ENCODE measurements around the gene CCDC117. TPM values are rescaled to one million over a fixed set of nuclear protein-coding genes. Genes with fewer than 3 reads are reported as not detected.
"Not testable (repeated sequence)": the region's sequence is repeated elsewhere in the genome, so short reads cannot be mapped to it uniquely, and the experiment has no call there.

The CCDC117 gene
- total and polyA plus RNA-seq, 9 donors: 11.7 to 34.2 (median 22.8) TPM

GRCh38 chr22:28759861-28760560 is 12.5 kb upstream of the CCDC117 start:
- H3K36me3 ChIP-seq: no peaks in the 10 kb centered on the region
- intact Hi-C loops (cut with DNase I): no loop called here
- no peak for TF ChIP-seq POLR2A (IDR thresholded peaks at IDR 0.05)
- no peak for TF ChIP-seq EP300 (IDR thresholded peaks at IDR 0.05)
- TF ChIP-seq CTCF (IDR thresholded peaks at IDR 0.05): no peak
- H3K27me3 ChIP-seq: no peaks in the 10 kb centered on the region
- H3K27ac ChIP-seq: no peak overlapping the region
- no peak overlapping the region for H3K4me3 ChIP-seq
- H3K4me1 ChIP-seq (ENCODE audit: insufficient read depth): no peaks in the 10 kb centered on the region
- H3K9me3 ChIP-seq: no peaks in the 10 kb centered on the region
- WGBS, 3 donors: 29 to 43% (median 40%) methylated on average over 3 of the region's 3 CpGs
- no peak for DNase-seq

- intact Hi-C loops (cut with DNase I): no loop called here
- Histone ChIP-seq H3K27me3 (no peaks in the 10 kb centered on the region), H3K36me3 (no peaks in the 10 kb centered on the region), H3K9me3 (no peaks in the 10 kb centered on the region), H3K27ac (no peak overlapping the region), H3K4me3 (no peak overlapping the region), H3K4me1 (ENCODE audit: insufficient read depth) (no peaks in the 10 kb centered on the region)
- 95% methylated on average over 10 of the region's 10 CpGs for WGBS, 3 donors
- DNase-seq: no peak
- TF ChIP-seq EP300 (IDR thresholded peaks at IDR 0.05): no peak
- no peak for TF ChIP-seq POLR2A (IDR thresholded peaks at IDR 0.05)
- TF ChIP-seq CTCF (IDR thresholded peaks at IDR 0.05): no peak
Measured at GRCh38 chr22:28761449-28761755, 11.1 kb upstream of the CCDC117 start.

- intact Hi-C loops (cut with DNase I); H3K27me3 ChIP-seq; H3K4me1 ChIP-seq (ENCODE audit: insufficient read depth); H3K4me3 ChIP-seq; H3K9me3 ChIP-seq; DNase-seq; H3K36me3 ChIP-seq; H3K27ac ChIP-seq: not testable (repeated sequence)
- WGBS, 3 donors: 90 to 93% (median 92%) methylated on average over 4 of the region's 4 CpGs
Measured at GRCh38 chr22:28762000-28762399, 10.5 kb upstream of the CCDC117 start.

GRCh38 chr22:28766628-28767027 is 5.9 kb upstream of the CCDC117 start:
- 70 to 93% (median 88%) methylated on average over 3 of the region's 3 CpGs for WGBS, 3 donors
- H3K4me3 ChIP-seq: no peak overlapping the region
- no peak overlapping the region for H3K27ac ChIP-seq
- no peaks in the 10 kb centered on the region for H3K36me3 ChIP-seq
- TF ChIP-seq EP300 (IDR thresholded peaks at IDR 0.05): no peak
- no peak for TF ChIP-seq CTCF (IDR thresholded peaks at IDR 0.05)
- no peak for TF ChIP-seq POLR2A (IDR thresholded peaks at IDR 0.05)
- H3K4me1 ChIP-seq (ENCODE audit: insufficient read depth): no peaks in the 10 kb centered on the region
- DNase-seq: no peak
- H3K9me3 ChIP-seq: no peaks in the 10 kb centered on the region
- intact Hi-C loops (cut with DNase I): no loop called here
- H3K27me3 ChIP-seq: no peaks in the 10 kb centered on the region

GRCh38 chr22:28768701-28769393 is 3.6 kb upstream of the CCDC117 start:
- Histone ChIP-seq H3K4me1 (ENCODE audit: insufficient read depth) (no peaks in the 10 kb centered on the region), H3K4me3 (no peak overlapping the region), H3K9me3 (no peaks in the 10 kb centered on the region), H3K27ac (no peak overlapping the region), H3K27me3 (no peaks in the 10 kb centered on the region), H3K36me3 (no peaks in the 10 kb centered on the region)
- no peak for DNase-seq
- TF ChIP-seq EP300 (IDR thresholded peaks at IDR 0.05): no peak
- TF ChIP-seq POLR2A (IDR thresholded peaks at IDR 0.05): no peak
- no peak for TF ChIP-seq CTCF (IDR thresholded peaks at IDR 0.05)
- 79 to 84% (median 82%) methylated on average over 6 of the region's 6 CpGs for WGBS, 3 donors
- intact Hi-C loops (cut with DNase I): no loop called here
